RWPE2 (cell line): ENCODE results near the gene ZFR2.

Experiments
- ATAC-seq: fragments of 200-7000 bp; cut with Tn5 transposase; 3 replicates; pipeline ENCODE4 v1.9.1; 2021; ENCODE audit warnings: low read depth
- DNase-seq: peaks from one replicate; pipeline ENCODE4 v3.0.0-alpha.2; 2020; ENCODE audit warnings: low spot score
- H3K27ac ChIP-seq: fragments of 450-650 bp; 2 replicates; pipeline ENCODE4 v1.5.1; 2017; ENCODE audit warnings: mild to moderate bottlenecking; ENCODE audit not compliant: poor library complexity, severe bottlenecking
- H3K27me3 ChIP-seq: fragments of 250-450 bp; sonication (Bioruptor Pico); 2 replicates; pipeline ENCODE4 v1.5.1; 2021; ENCODE audit warnings: mild to moderate bottlenecking, moderate library complexity; ENCODE audit not compliant: insufficient read depth, poor library complexity, severe bottlenecking
- H3K36me3 ChIP-seq: fragments of 250-450 bp; sonication (Bioruptor Pico); 2 replicates; pipeline ENCODE4 v1.5.1; 2020; ENCODE audit warnings: low read depth, mild to moderate bottlenecking, moderate library complexity
- H3K4me1 ChIP-seq: fragments of 250-450 bp; sonication (Bioruptor Pico); 2 replicates; pipeline ENCODE4 v1.5.1; 2021; ENCODE audit warnings: mild to moderate bottlenecking, moderate library complexity; ENCODE audit not compliant: insufficient read depth, poor library complexity, severe bottlenecking
- H3K4me3 ChIP-seq: fragments of 250-450 bp; sonication (Bioruptor Pico); 2 replicates; pipeline ENCODE4 v1.5.1; 2021; ENCODE audit warnings: mild to moderate bottlenecking, moderate library complexity; ENCODE audit not compliant: severe bottlenecking
- H3K9me3 ChIP-seq: fragments of 250-450 bp; sonication (Bioruptor Pico); 2 replicates; pipeline ENCODE4 v1.5.1; 2021; ENCODE audit warnings: mild to moderate bottlenecking, moderate library complexity; ENCODE audit not compliant: severe bottlenecking
- CTCF ChIP-seq: fragments of 450-650 bp; IDR thresholded peaks from one replicate; pipeline ENCODE4 v1.5.1; 2017; ENCODE audit warnings: mild to moderate bottlenecking, moderate library complexity; ENCODE audit not compliant: poor library complexity, severe bottlenecking

ZFR2 gene

GRCh38 chr19:3803986-3804385 is 64.9 kb downstream of the ZFR2 start:
- ATAC-seq (no peak), DNase-seq (no peak)
- no peak for TF ChIP-seq CTCF
- Histone ChIP-seq H3K4me1 (no peaks in the 10 kb centered on the region), H3K36me3 (no peaks in the 10 kb centered on the region), H3K27ac (no peak overlapping the region), H3K4me3 (no peak overlapping the region), H3K27me3 (peaks cover 21% of the 10 kb centered on the region), H3K9me3 (no peaks in the 10 kb centered on the region)

GRCh38 chr19:3803114-3803888 is 65.5 kb downstream of the ZFR2 start:
- H3K27me3 ChIP-seq: peaks cover 21% of the 10 kb centered on the region
- no peaks in the 10 kb centered on the region for H3K36me3 ChIP-seq
- no peak for TF ChIP-seq CTCF
- DNase-seq: no peak
- no peaks in the 10 kb centered on the region for H3K4me1 ChIP-seq
- H3K9me3 ChIP-seq: no peaks in the 10 kb centered on the region
- ATAC-seq: no peak
- no peak overlapping the region for H3K27ac ChIP-seq
- no peak overlapping the region for H3K4me3 ChIP-seq

GRCh38 chr19:3801412-3802096 is 67.3 kb downstream of the ZFR2 start:
- no peak overlapping the region for H3K4me3 ChIP-seq

GRCh38 chr19:3800996-3801395 is 67.8 kb downstream of the ZFR2 start:
- no peak for TF ChIP-seq CTCF
- no peak for DNase-seq

More at GRCh38 chr19:3801412-3802096, 67.3 kb downstream of the ZFR2 start:
- H3K4me1 ChIP-seq: no peaks in the 10 kb centered on the region
- H3K36me3 ChIP-seq: no peaks in the 10 kb centered on the region
- H3K27ac ChIP-seq: no peak overlapping the region
- H3K27me3 ChIP-seq: peaks cover 21% of the 10 kb centered on the region
- ATAC-seq (peak; percentile 19; the same call in 1 of the 3 replicates), DNase-seq (peak; percentile 52)
- TF ChIP-seq CTCF: no peak
- no peaks in the 10 kb centered on the region for H3K9me3 ChIP-seq

More at GRCh38 chr19:3800996-3801395, 67.8 kb downstream of the ZFR2 start:
- no peak for ATAC-seq
- no peaks in the 10 kb centered on the region for H3K4me1 ChIP-seq
- no peaks in the 10 kb centered on the region for H3K9me3 ChIP-seq
- no peak overlapping the region for H3K27ac ChIP-seq
- H3K27me3 ChIP-seq: peaks cover 21% of the 10 kb centered on the region
- no peak overlapping the region for H3K4me3 ChIP-seq
- no peaks in the 10 kb centered on the region for H3K36me3 ChIP-seq
